NOMO-1 treated with dmso at 0.1 percent for 144 hours (cell line): ENCODE measurements around the gene EVI5L.

ENCODE experiments used
- DNase-seq: peaks from one replicate; lab custom pipeline; 2025; ENCODE audit not compliant: unreplicated experiment; lab: John Stamatoyannopoulos, UW

The EVI5L gene

GRCh38 chr19:7910321-7911161 is 80.5 kb downstream of the EVI5L start:
- DNase-seq: no peak

- no peak for DNase-seq
Measured at GRCh38 chr19:7911508-7912143, 81.6 kb downstream of the EVI5L start.

- DNase-seq: no peak
Measured at GRCh38 chr19:7912144-7912696, 82.2 kb downstream of the EVI5L start.

- DNase-seq: no peak
Measured at GRCh38 chr19:7912697-7913564, 82.9 kb downstream of the EVI5L start.

GRCh38 chr19:7913652-7914051 is 83.6 kb downstream of the EVI5L start:
- no peak for DNase-seq

- DNase-seq: no peak
Measured at GRCh38 chr19:7914099-7914498, 84.1 kb downstream of the EVI5L start.
